Ureter (tissue), 1 donor: ENCODE results near the gene EIF4E3. TPM values are rescaled to one million over a fixed set of nuclear protein-coding genes. Genes with fewer than 3 reads are reported as not detected.

Experiments used
- DNase-seq: peaks from one replicate; pipeline ENCODE4 v3.0.0-alpha.2; 2020; ENCODE audit warnings: low spot score
- total RNA-seq: library from RNA; stranded (reverse); gene quantifications from one replicate; pipeline ENCODE4 v1.2.4, GENCODE V29; 2023
- donor health status: DM: yes; HTN: yes; CAD: no.

The EIF4E3 gene
- 33.2 TPM for total RNA-seq

DNA sequence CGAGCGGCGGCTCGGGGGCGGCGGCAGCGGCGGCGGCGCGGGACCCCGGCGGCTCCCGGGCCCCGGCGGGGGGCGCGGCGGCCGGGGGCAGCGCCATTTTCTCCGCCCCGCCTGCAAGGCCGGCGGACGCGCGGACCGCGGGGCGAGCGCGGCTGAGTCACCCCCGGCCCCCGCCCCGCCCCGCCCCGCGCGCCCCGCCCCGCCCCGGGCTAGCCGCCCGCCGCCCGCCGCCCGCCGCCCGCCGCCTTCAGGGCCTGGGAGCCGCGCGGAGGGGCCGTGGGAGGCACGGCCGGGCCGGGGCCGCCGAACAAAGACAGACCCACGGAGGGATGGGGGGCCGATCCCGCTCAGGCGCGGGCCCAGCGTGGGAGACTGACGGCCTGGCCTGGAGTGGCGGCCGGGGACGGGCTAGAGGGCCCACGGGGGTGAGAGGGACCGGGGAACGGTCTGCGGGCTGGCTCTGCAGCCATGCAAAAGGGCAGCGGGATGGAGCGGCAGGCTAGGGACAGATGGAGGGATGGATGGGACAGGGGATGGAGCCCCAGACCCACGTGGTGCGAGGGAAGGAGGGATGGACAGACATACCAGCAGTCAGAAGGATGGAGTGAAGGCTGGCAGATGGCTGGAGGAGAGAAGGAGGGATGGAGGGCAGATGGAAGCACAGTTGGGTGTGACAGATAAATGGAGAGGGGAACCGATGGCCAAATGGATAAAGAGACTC lies at the start of gene EIF4E3:
Gene EIF4E3 (minus strand): TSS at position 132 of the 721 bp plus-strand sequence. CDS start 35 bp downstream, at position 97.
- DNase-seq: peak; percentile 46

DNA sequence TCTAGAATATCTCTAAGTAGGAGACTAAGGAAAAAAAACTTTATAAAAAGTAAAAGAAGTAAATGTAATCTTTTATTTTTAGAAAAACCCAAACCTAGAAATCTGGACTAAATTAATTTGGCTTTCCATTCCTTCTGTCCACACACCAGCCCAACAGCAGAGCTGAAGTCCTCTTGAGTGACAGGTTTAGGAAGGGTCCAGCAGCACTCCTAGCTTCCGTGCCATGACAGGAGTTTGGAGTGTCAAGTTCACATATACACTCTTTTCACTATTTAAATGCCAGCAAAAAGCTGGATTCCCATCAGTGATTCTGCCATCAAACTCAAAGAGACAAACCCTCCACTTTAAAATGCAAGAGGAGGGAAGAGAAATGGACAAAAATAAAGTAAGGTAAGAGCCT lies 46.7 kb upstream of the EIF4E3 start:
- no peak for DNase-seq

DNA sequence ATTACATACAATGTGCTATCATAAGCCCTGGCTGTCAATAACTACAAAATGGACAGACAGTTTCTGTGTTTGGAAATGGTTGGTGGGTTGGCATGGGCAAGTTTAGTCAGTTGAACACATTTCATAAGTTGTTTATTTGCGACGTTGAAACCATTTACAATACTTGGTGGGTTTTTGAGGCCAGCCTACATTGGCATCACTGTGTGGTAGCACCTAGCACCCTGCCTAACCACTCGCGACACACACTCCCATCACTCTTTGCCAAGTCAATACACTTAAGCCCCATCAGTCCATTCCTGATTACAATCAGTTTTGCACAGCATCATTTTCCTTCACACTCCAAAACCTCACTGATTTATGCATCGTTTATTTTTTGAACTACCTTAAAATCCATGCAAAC lies 45.9 kb upstream of the EIF4E3 start:
- no peak for DNase-seq

DNA sequence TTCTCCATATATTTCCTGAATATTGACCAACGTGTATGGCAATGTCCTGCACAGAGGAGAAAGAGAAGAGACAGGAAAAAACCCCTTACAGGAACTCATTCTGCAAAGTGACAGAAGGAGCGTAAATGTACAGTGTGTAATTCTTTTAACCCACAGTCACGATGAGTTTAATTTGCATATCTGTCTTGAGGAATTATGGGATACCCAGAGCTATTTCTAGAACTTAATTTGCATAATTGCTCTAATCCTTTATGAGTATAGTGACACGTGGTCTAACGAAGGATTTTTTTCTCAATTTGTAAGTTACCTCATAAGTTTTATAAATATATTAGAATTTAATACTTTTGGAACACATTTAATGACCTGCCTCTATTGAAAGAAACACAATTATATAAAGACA lies 38.2 kb upstream of the EIF4E3 start:
- no peak for DNase-seq

DNA sequence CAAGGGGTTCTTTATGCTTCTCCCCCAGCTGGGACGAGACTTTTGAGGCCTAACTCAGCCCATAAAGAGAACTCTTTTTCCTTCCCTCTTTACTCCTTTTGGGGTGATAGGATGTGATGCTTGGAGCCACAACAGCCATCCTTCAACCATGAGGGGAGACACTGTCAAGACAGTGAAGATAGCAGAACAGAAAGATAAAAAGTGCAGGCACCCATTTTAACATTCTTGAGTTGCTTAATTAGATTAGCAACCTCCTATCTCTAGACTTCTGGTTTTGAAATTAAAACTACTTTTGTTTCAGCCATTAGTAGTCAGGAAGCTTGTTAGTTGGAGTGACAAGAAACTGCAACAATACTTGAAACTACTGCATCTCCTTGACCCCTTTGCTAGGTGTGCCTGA lies 34.9 kb upstream of the EIF4E3 start:
- no peak for DNase-seq

DNA sequence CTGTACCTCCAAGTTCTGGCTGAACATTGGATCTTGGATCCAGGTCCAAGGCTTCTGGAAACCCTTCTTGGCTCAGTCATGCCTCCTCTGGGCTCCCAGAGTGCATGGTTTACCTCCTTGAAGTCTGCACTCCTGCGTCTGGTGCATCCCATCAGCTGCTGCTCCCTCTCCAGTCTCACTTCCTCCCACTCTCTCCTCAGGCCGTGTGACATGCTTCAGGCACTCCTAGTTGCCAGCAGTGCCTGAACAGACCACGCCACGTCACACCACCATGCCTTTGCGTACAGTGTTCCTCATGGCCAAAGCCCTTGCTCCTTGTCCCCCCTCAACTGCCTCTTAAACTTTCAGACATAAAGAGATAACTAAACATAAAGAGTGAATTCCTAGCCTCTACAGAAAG lies 34.2 kb upstream of the EIF4E3 start:
- DNase-seq: no peak

DNA sequence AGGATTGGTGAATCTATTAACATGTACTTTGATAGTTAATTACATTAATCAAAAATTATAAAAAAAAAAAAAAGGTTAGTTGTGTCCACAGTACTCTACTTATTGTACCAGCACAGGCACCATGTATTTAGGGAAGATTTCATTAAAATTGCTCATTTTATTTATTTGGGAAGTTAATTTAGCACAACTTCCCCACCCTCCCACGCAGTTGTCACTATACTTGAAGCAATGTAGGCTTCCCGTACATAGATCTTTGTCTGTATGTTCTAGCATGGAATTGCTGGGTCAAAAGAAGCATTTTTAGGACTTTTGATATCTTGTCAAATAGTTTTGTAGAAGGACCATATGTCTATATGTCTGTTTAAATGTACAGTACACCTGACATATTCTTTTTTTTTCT lies 32.9 kb upstream of the EIF4E3 start:
- no peak for DNase-seq

DNA sequence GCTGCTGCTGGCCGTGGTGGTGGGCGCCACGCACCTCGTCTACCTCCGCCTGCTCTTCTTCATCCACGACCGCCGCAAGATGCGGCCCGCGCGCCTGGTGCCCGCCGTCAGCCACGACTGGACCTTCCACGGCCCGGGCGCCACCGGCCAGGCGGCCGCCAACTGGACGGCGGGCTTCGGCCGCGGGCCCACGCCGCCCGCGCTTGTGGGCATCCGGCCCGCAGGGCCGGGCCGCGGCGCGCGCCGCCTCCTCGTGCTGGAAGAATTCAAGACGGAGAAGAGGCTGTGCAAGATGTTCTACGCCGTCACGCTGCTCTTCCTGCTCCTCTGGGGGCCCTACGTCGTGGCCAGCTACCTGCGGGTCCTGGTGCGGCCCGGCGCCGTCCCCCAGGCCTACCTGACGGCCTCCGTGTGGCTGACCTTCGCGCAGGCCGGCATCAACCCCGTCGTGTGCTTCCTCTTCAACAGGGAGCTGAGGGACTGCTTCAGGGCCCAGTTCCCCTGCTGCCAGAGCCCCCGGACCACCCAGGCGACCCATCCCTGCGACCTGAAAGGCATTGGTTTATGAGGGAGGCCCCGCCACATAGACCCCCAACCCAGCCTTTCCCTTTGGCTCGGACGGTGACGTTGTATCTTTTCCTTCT lies 29.5 kb upstream of the EIF4E3 start:
- DNase-seq: no peak

DNA sequence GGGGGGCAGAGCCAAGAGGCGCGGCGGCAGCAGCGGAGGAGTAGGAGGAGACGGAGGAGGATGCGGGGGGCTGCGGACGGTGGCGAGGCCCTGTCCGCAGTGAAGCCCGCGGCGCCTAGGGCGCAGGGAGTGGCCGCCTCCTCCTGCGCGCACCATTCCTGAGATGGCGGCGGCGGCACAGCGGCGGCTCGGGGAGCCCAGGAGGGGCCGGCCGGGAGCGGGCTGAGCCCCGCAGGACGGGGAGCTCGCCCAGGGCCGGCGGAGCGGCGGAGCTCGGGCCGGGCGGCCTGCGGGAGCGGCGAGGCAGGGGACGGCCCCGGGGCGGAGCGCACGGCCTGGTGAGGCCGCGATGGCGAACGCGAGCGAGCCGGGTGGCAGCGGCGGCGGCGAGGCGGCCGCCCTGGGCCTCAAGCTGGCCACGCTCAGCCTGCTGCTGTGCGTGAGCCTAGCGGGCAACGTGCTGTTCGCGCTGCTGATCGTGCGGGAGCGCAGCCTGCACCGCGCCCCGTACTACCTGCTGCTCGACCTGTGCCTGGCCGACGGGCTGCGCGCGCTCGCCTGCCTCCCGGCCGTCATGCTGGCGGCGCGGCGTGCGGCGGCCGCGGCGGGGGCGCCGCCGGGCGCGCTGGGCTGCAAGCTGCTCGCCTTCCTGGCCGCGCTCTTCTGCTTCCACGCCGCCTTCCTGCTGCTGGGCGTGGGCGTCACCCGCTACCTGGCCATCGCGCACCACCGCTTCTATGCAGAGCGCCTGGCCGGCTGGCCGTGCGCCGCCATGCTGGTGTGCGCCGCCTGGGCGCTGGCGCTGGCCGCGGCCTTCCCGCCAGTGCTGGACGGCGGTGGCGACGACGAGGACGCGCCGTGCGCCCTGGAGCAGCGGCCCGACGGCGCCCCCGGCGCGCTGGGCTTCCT lies 28.8 kb upstream of the EIF4E3 start, which contains the start of gene GPR27:
Gene GPR27 (plus strand): TSS at position 155 of the 909 bp plus-strand sequence. CDS start 195 bp downstream, at position 350.
- DNase-seq: no peak

DNA sequence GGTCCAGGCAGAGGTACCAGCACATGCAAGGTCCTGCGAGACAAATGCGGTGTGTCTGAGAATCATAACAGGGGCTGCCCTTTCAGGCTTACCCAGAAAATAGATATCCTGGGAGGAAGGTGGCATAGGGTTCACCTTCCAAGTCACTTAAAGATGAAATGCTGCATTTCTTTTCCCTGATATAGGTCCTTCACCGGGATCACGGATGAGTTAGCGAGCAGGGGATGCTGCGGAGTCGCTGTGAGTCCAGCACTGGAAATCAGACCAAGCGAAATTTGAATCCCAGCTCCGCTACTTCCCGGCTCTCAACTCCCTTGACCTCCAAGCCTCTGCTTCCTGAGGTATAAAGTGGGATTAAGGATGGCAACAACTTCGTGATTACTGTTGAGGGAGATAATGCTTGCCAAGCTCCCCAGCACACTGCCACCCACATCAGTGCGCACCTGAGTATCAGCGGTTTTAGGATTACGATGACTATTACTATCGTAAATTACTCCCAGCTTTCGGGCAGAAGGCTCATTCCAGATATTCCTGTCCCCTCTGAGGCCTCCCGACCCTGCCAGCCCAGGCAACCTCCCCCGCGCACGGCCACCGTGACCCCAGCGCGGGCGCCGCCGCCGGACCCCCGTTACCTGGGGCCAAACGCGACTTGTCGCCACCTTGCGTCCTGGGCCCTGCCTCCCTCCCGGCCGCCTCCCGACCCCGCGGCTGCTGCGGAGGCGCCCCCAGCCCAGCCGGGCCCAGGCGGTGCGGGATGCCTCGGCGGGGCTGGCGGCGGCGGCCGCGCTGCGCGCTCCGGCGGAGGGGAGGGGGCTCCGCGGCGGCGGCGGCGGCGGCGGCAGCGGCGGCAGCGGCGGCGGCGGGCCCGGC lies 27.9 kb upstream of the EIF4E3 start:
- no peak for DNase-seq

DNA sequence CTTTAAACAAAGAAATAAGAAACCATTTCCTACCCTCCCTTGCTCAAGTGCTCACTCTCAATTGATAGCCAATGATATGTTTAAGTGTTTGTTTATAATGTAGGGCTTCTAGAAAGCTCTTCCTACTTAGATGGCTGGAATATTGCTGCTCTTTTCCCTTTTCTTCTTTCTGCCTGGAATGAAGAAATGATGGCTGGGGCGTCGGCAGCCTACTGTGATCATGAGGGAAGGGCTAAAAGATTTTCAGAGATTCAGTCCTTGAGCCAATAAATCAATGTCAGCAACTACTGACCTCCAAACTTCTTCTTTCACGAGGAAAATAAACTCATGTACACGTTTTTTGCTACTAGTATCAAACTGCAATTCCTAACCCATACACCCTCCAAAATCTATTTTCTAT lies 26.4 kb upstream of the EIF4E3 start:
- no peak for DNase-seq

DNA sequence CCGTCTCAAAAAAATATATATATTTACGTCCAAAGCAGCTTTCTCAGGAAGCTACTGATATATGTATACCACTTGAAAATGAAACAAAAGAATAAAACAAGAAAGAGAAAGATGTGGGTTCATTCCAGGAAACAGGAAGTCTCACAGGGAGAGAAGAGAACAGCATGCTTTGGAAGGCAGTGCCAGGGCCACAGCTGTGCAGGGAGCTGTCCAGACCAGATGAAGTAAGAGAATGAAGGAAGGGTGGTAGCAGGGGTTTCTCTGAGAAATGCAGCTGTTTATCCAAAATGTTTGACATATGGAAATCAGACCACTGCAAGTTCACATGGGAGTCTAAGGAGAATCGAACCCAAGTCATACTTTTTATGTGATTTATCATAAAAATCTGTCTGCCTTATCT lies 19.5 kb upstream of the EIF4E3 start:
- DNase-seq: no peak

DNA sequence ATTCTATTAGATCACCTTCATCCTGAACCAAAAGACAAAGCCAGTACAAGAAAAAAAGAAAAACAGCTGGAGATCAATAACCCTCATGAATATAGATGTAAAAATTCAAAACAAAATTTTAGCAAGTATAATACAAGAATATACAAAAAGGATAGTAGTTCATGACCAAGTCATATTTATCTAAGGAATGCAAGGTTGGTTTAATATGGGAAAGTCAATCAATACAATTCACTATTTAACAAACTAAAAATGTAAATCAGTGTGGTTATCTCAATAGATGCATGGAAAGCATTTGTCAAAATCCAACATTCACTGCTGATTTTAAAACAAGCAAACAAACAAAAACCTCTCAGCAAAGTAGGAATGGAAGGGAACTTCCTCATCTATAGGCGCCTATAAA lies 17.4 kb upstream of the EIF4E3 start:
- no peak for DNase-seq

DNA sequence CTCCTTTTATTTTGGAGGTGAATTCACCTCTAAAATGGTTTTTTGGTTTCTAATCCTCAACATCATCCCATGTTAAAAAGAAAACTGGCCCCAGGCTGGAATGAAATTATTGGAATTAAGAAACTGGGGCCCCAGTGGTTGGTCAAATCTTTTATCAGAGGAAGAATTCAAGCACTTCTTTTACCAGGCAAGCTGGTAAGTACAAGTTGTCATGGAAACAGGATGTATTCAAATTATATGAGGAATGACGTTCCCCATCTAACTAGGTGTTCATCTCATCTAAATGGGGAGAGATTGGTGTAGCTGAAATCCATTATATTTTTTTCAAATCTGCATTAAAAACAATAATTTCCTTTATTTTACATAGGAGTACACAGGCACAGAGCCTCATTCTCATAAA lies 9.7 kb upstream of the EIF4E3 start:
- DNase-seq: no peak

DNA sequence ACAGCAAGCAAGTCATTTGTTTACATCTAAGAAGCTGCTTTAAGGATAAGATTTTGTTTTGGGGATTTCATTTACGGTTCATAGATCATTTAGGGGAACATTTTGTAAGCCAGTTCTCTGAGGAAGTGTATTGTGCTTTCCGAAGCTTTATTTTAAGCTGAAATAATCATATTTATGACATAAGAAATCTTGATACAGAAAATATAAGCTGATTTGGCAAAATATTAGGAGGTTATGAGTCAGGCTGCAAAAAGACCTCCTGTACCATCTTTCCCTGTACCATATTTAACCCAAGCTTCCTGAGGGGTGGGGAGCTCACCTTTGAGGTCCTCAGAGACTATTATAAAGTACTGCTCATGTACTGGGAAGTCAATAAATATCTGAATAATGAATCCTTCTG lies 8.1 kb upstream of the EIF4E3 start:
- no peak for DNase-seq

DNA sequence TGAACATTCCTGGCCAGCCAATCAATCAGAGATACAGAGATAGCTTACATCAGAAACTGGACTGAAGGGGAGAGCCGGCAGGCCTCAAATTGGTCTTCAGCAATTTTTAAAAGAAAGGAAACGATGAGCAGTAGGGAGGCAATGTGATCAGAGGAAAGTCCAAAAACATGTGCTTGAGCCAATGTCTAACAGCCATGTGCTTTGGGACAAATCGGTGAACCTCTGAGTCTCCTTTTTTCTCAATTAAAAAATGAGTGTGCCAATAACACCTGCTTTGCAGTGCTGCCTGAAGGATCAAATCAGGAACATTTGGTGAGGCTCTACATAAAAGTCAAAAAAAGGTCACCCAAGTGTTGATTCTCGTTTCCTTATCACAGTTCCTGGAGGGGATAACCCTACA lies 7.4 kb upstream of the EIF4E3 start:
- DNase-seq: no peak

DNA sequence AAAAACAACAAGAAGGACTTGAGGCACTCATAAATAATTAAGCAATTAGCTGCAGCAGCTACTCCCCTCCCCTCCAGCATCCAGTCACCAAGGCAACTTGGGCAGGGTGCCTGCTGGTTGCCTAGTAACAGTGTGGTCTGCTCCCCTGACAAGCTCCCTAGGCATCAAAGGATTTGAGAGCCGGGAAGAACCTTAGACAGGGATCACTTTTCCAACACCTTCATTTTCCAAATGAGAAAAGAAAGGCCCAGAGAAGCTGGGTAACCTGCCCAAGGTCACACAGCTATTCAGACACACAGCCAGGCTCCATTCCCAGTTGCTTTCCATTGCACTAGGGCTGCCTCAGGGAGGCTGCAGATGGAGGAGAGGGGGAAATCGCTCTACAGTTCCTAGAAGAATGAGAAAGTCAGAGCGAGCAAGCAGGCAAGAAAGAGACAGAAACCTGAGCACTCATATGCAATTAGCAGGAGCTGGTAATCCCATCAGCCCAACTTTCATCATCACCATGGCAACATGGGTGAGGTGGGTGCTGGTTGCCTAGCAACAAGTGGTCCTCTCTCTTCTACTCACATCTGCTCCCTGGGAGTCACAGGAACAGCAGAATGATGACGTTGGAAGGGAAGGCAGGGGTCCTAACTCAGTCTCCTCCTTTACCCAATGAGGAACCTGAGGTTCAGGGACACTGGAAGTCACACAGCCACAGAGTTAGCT lies 3.6 kb upstream of the EIF4E3 start:
- no peak for DNase-seq

DNA sequence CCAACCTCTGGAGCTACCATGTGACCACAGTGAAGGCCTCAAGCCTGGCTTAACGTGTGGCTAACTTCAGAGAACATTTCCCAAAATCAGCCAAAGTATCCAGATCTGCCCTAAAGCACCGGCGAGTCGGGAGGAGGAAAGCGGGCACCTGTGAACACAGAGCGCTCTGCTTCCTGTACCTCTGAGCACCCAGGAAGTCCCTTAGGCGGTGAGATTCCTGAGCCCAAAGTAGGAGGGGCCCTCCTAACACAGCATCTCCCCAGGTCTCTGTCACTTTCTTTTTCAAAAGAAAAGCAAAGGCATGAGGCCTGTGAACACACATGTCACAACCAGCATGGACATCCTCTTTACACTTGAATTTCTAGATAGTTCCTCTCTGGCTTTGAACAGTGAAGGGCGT lies 944 bp upstream of the EIF4E3 start:
- DNase-seq: no peak

DNA sequence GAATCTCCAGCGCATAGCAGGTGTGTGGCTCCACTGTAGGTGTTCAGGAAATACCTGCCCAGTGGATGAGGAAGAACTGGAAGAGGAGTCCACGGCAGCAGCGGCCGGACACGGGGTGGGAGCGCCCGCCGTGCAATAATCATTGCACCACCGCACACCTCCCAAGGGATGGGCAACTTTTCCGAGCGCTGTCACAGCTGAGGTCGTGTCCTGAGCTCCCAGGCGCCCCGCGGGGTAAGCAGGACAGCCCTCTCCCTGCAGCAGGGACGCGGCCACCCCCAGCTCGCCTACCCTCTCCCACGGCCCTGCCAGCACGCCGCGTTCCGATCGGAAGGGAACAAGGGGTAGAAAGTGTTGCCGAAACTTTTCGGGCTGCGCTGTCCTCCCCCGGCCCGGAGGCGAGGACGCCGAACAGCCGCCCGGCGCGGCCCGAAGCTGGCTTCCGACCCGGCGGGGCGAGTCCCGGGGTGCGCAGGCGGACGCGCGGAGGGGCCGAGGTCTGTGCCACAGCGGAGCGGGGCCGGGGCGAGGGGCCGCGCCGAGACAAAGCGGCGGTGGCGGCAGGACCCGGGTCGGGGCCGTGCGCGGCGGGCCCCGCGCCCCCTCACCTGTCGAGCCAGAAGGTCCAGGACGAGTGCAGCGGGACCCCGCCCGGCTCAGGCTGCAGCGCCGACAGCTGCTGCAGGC lies 475 bp downstream of the EIF4E3 start:
- peak; percentile 51 for DNase-seq

DNA sequence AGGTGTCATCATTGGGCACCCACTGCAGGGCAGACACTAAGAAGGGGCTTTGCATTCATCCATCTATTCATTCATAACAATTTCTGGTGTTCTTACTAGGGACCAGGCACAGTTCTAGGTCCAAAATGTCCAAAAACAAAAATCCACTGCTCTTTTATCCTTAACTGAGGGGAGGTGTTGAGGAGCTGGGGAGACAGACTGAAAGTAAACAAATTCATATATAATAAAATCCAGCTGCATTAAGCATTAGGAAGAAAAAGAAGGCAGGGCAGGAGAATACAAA lies 1.1 kb downstream of the EIF4E3 start:
- DNase-seq: no peak
